CD4-positive, CD25-positive, alpha-beta regulatory T cell (primary cell): ENCODE measurements around the gene CAMTA1. TPM values are rescaled to one million over a fixed set of nuclear protein-coding genes. Genes with fewer than 3 reads are reported as not detected.
"Not testable (repeated sequence)": the region's sequence is repeated elsewhere in the genome, so short reads cannot be mapped to it uniquely, and the experiment has no call there.

Source experiments
- ATAC-seq, 2 donors: fragments of 150-1000 bp; cut with Tn5 transposase; one replicate each; pipeline ENCODE4 v1.10.0; 2021; ENCODE audit warnings: low read depth in 2 of 2, moderate number of reproducible peaks in 2 of 2, moderate library complexity in 1 of 2
- DNase-seq, 3 donors: peaks; one replicate each; pipeline versions ENCODE4 v3.0.0 to v3.0.0-alpha.2; 2012 to 2022; ENCODE audit warnings: mixed read lengths in 1 of 3
- H3K27ac ChIP-seq: one replicate; pipeline ENCODE4 v1.7.0; 2013; ENCODE audit warnings: mild to moderate bottlenecking, low read length; ENCODE audit not compliant: insufficient read depth, poor library complexity, severe bottlenecking
- H3K27me3 ChIP-seq: one replicate; pipeline ENCODE4 v1.7.0; 2013; ENCODE audit warnings: low read length; ENCODE audit not compliant: control insufficient read depth, insufficient read depth
- H3K36me3 ChIP-seq: one replicate; pipeline ENCODE4 v1.7.0; 2013; ENCODE audit warnings: mild to moderate bottlenecking, low read length, moderate library complexity; ENCODE audit not compliant: control insufficient read depth, insufficient read depth
- H3K4me1 ChIP-seq: 2 replicates; pipeline ENCODE4 v1.7.0; 2013; ENCODE audit warnings: mild to moderate bottlenecking, low read length; ENCODE audit not compliant: insufficient read depth, control insufficient read depth, poor library complexity, severe bottlenecking
- H3K4me3 ChIP-seq: one replicate; pipeline ENCODE4 v1.7.0; 2013; ENCODE audit warnings: low read depth, mild to moderate bottlenecking, low read length, moderate library complexity
- H3K9me3 ChIP-seq, 2 experiments: 1 replicate in 1 of 2; 2 replicates in 1 of 2; pipeline ENCODE4 v1.7.0; 2013; ENCODE audit warnings: low read length in 2 of 2, mild to moderate bottlenecking in 1 of 2, moderate library complexity in 1 of 2; ENCODE audit not compliant: control insufficient read depth in 2 of 2
- H3K27ac Mint-ChIP-seq, 3 donors: one replicate each; pipeline ENCODE4 v1.8.0; 2020 to 2022; ENCODE audit warnings: mild to moderate bottlenecking in 3 of 3, mixed read lengths in 3 of 3, moderate library complexity in 2 of 3
- H3K27me3 Mint-ChIP-seq: one replicate; pipeline ENCODE4 v1.8.0; 2022; ENCODE audit warnings: mild to moderate bottlenecking, mixed read lengths
- H3K36me3 Mint-ChIP-seq: one replicate; pipeline ENCODE4 v1.8.0; 2020; ENCODE audit warnings: mixed read lengths
- H3K4me1 Mint-ChIP-seq, 4 donors: one replicate each; pipeline ENCODE4 v1.8.0; 2020 to 2022; ENCODE audit warnings: mixed read lengths in 4 of 4, mild to moderate bottlenecking in 1 of 4
- H3K4me3 Mint-ChIP-seq, 4 donors: one replicate each; pipeline ENCODE4 v1.8.0; 2020 to 2022; ENCODE audit warnings: mild to moderate bottlenecking in 4 of 4, mixed read lengths in 4 of 4, moderate library complexity in 3 of 4
- H3K9me3 Mint-ChIP-seq, 7 donors: one replicate each; pipeline ENCODE4 v1.8.0; 2020 to 2022; ENCODE audit warnings: mixed read lengths in 7 of 7, mild to moderate bottlenecking in 3 of 7, moderate library complexity in 2 of 7
- polyA plus RNA-seq, 4 donors: library from polyadenylated mRNA; unstranded; fragments of 300-500 nt; fragmentation: Illumina TruSeq; gene quantifications; one replicate each; pipeline ENCODE4 v1.2.3, GENCODE V29; 2021
- total RNA-seq: library from RNA; stranded (reverse); gene quantifications from one replicate; pipeline ENCODE4 v1.2.3, GENCODE V29; 2022

The CAMTA1 gene
- total RNA-seq (48.8 TPM), polyA plus RNA-seq (100 to 1,000 TPM in 1 of 4 donors, 10 to 100 TPM in 3; 79.9 to 112 (median 81.9) TPM)

- peak in 1 of 2 donors; percentile 84 for ATAC-seq
- H3K27ac Mint-ChIP-seq: peak within 1 kb of the TSS; percentile 92 to 100 (median 96)
- H3K9me3 Mint-ChIP-seq: no peaks in the 10 kb centered on the region
Measured at GRCh38 chr1:6785318-6785727, at the start of gene CAMTA1. Gene CAMTA1, plus strand, starts transcription at chr1:6785454. Its CDS starts 77 bp downstream, at chr1:6785531.

DNA sequence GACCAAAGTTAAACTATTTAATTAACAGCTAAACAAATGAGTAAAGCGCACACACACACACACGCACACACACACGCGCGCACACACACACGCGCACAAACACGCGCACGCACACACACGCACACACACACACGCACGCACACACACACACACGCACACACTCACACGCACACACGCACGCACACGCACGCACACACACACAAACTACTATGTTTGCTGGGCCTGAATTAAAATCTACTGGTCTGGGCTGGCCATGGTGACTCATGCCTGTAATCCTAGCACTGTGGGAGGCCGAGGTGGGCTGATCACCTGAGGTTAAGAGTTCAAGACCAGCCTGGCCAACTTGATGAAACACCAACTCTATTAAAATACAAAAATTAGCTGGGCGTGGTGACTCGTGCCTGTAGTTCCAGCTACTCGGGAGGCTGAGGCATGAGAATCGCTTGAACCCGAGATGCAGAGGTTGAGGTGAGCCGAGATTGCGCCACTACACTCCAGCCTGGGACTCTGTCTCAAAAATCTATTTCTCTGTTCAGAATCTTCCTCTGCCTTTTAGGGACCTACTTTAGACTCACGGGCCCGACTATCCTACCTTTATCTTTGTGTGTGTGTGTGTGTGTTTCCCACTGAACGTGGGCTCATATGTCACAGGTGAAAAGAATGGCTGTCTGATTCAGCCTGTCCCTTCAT is 46.1 kb upstream of the CAMTA1 start:
- H3K27me3 ChIP-seq: no peaks in the 10 kb centered on the region
- no peak overlapping the region for H3K27ac ChIP-seq
- no peak overlapping the region for H3K27ac Mint-ChIP-seq
- no peaks in the 10 kb centered on the region for H3K9me3 ChIP-seq
- peak overlapping the region in 1 of 4 donors; percentile 50 for H3K4me3 Mint-ChIP-seq
- H3K36me3 ChIP-seq: no peaks in the 10 kb centered on the region
- peaks cover 0 to 2% (median 0%) of the 10 kb centered on the region in 7 donors for H3K9me3 Mint-ChIP-seq
- H3K4me1 Mint-ChIP-seq: peaks cover 0 to 17% (median 8%) of the 10 kb centered on the region in 4 donors
- no peak overlapping the region for H3K4me3 ChIP-seq
- no peaks in the 10 kb centered on the region for H3K4me1 ChIP-seq
- DNase-seq (no peak), ATAC-seq (no peak)
- H3K36me3 Mint-ChIP-seq: no peaks in the 10 kb centered on the region
- peaks cover 6% of the 10 kb centered on the region for H3K27me3 Mint-ChIP-seq

More at GRCh38 chr1:6785318-6785727, at the start of gene CAMTA1:
- H3K4me1 ChIP-seq: peaks cover 25% of the 10 kb centered on the region
- H3K27me3 Mint-ChIP-seq: peaks cover 5% of the 10 kb centered on the region
- H3K27ac ChIP-seq: peak within 1 kb of the TSS; percentile 98
- H3K4me1 Mint-ChIP-seq: peaks cover 24 to 51% (median 47%) of the 10 kb centered on the region in 4 donors
- no peaks in the 10 kb centered on the region for H3K9me3 ChIP-seq
- H3K4me3 ChIP-seq: peak within 1 kb of the TSS; percentile 62
- H3K27me3 ChIP-seq: no peaks in the 10 kb centered on the region
- H3K36me3 ChIP-seq: peaks cover 2% of the 10 kb centered on the region
- no peak for DNase-seq
- peak within 1 kb of the TSS; percentile 96 to 100 (median 98) for H3K4me3 Mint-ChIP-seq
- H3K36me3 Mint-ChIP-seq: no peaks in the 10 kb centered on the region

- H3K9me3 Mint-ChIP-seq, H3K27ac Mint-ChIP-seq, H3K27me3 ChIP-seq, H3K9me3 ChIP-seq, H3K27ac ChIP-seq, H3K27me3 Mint-ChIP-seq, H3K36me3 Mint-ChIP-seq, H3K36me3 ChIP-seq, H3K4me1 ChIP-seq, H3K4me3 ChIP-seq, ATAC-seq: not testable (repeated sequence)
- peaks cover 0 to 14% (median 5%) of the 10 kb centered on the region in 4 donors for H3K4me1 Mint-ChIP-seq
- peak in 1 of 3 donors; percentile 49 for DNase-seq
- peak overlapping the region in 1 of 4 donors; percentile 4 for H3K4me3 Mint-ChIP-seq
Measured at GRCh38 chr1:6742676-6743188, 42.5 kb upstream of the CAMTA1 start.

DNA sequence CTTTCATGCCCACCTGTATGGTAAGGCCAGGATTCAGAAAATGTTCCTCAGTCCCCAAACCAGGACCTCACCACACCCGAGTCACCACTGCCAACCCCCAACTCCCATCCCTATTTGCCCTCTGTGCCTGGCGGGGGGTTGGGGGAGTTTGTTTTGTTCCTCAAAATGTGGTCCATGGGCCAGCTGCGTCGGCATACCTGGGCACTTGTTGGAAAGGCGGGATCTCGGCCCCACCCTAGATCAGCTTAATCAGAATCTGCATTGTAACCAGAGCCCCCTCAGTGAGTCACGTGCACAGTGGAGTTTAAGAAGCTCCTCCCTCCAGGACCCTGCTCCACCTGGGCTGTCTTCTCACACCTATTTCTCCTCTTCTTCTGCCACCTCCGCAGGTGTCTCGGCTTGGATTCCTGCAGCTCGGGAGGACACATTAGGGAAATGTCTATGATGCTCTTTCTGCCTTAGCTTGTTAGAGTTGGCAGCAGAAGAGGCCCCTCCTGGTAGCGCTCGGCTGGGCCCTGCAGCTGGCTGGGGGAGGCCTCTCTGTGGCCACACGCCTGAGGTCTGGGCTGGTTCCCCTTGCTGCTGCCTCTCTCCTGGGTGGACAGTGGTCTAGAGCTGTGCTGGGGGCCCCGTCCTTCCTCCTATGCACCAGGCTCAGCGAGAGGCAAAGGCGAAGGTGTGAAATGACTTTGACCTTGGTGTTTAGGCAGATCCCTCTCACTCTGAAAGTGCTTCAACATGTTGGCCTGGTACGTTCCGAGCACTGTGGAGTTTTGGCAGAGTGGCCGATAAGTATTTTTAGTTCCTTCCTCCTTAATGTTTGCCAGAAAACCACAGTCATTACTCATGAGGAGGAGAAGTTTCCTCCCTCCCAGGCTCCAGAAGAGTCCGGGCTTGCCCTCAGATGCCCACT is 41.8 kb upstream of the CAMTA1 start:
- Mint-ChIP-seq H3K4me3 (peak overlapping the region in 1 of 4 donors; percentile 79), H3K27ac (no peak overlapping the region)

GRCh38 chr1:6745073-6745472 is 40.2 kb upstream of the CAMTA1 start:
- no peak overlapping the region for H3K27ac ChIP-seq
- no peaks in the 10 kb centered on the region for H3K27me3 ChIP-seq
- ATAC-seq (no peak), DNase-seq (peak in 1 of 3 donors; percentile 23)
- H3K36me3 ChIP-seq: no peaks in the 10 kb centered on the region
- Mint-ChIP-seq H3K36me3 (no peaks in the 10 kb centered on the region), H3K4me1 (peaks cover 0 to 14% (median 5%) of the 10 kb centered on the region in 4 donors), H3K4me3 (no peak overlapping the region), H3K27me3 (peaks cover 24% of the 10 kb centered on the region), H3K9me3 (peaks cover 0 to 2% (median 0%) of the 10 kb centered on the region in 7 donors), H3K27ac (no peak overlapping the region)
- H3K4me3 ChIP-seq: no peak overlapping the region
- no peaks in the 10 kb centered on the region for H3K4me1 ChIP-seq
- H3K9me3 ChIP-seq: no peaks in the 10 kb centered on the region

More for the DNA sequence above, 41.8 kb upstream of the CAMTA1 start:
- Mint-ChIP-seq H3K27me3 (peaks cover 15% of the 10 kb centered on the region), H3K4me1 (peaks cover 0 to 14% (median 5%) of the 10 kb centered on the region in 4 donors), H3K36me3 (no peaks in the 10 kb centered on the region), H3K9me3 (peaks cover 0 to 2% (median 0%) of the 10 kb centered on the region in 7 donors)
- DNase-seq (peak in 2 of 3 donors; percentile 41 to 46), ATAC-seq (peak in 1 of 2 donors; percentile 37)
- Histone ChIP-seq H3K36me3 (no peaks in the 10 kb centered on the region), H3K9me3 (no peaks in the 10 kb centered on the region), H3K4me1 (no peaks in the 10 kb centered on the region), H3K27me3 (no peaks in the 10 kb centered on the region), H3K4me3 (no peak overlapping the region), H3K27ac (no peak overlapping the region)

DNA sequence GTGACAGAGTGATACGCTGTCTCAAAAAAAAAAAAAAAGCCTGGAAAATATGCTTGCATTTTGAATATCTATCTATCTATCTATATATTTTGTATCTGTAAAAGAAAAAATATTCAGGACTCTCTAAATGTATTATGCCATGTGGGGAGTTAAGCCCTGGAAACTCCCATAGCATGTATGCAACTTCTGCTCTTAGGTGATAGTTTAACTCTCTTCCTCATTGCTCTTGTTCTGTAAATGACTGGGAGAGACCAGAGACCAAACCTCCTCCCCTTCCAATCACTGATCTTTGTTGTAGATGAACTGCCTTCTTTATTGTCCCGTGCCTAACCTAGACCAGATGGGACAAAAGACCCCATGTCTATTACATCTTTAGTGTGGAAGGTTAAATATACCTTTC is 37.6 kb upstream of the CAMTA1 start:
- DNase-seq: no peak
- Histone ChIP-seq H3K9me3 (no peaks in the 10 kb centered on the region), H3K4me1 (no peaks in the 10 kb centered on the region), H3K36me3 (no peaks in the 10 kb centered on the region), H3K27ac (no peak overlapping the region), H3K27me3 (no peaks in the 10 kb centered on the region), H3K4me3 (no peak overlapping the region)
- no peak for ATAC-seq
- Mint-ChIP-seq H3K27me3 (peaks cover 31% of the 10 kb centered on the region), H3K36me3 (no peaks in the 10 kb centered on the region), H3K4me1 (peaks cover 0 to 13% (median 5%) of the 10 kb centered on the region in 4 donors), H3K27ac (no peak overlapping the region), H3K9me3 (peaks cover 0 to 2% (median 0%) of the 10 kb centered on the region in 7 donors), H3K4me3 (no peak overlapping the region)

- no peaks in the 10 kb centered on the region for H3K4me1 Mint-ChIP-seq
- DNase-seq (no peak), ATAC-seq (no peak)
- H3K36me3 Mint-ChIP-seq: no peaks in the 10 kb centered on the region
- H3K27me3 Mint-ChIP-seq: peaks cover 41% of the 10 kb centered on the region
- Histone ChIP-seq H3K9me3 (no peaks in the 10 kb centered on the region), H3K36me3 (no peaks in the 10 kb centered on the region), H3K4me3 (no peak overlapping the region), H3K4me1 (no peaks in the 10 kb centered on the region), H3K27me3 (peaks cover 1% of the 10 kb centered on the region), H3K27ac (no peak overlapping the region)
- peaks cover 0 to 2% (median 0%) of the 10 kb centered on the region in 7 donors for H3K9me3 Mint-ChIP-seq
- H3K4me3 Mint-ChIP-seq: no peak overlapping the region
- no peak overlapping the region for H3K27ac Mint-ChIP-seq
Measured at GRCh38 chr1:6750490-6750889, 34.8 kb upstream of the CAMTA1 start.
